CD4-positive, alpha-beta T cell treated with Interleukin-15 for 1 hour (primary cell): ENCODE data around the gene BAG1.

Experiments used
- DNase-seq: peaks from one replicate; pipeline ENCODE4 v3.0.0-alpha.2; 2020

The BAG1 gene

GRCh38 chr9:33202552-33203201, 61.8 kb downstream of the BAG1 start:
- peak; percentile 68 for DNase-seq
